GM21528 (cell line): ENCODE measurements around the gene CDC20B.
"Not testable (repeated sequence)": the region's sequence is repeated elsewhere in the genome, so short reads cannot be mapped to it uniquely, and the experiment has no call there.

Experiments
- ATAC-seq: cut with Tn5 transposase; IDR thresholded peaks from one replicate; pipeline ENCODE4 v1.9.1; 2021; ENCODE audit warnings: mild to moderate bottlenecking, moderate library complexity; ENCODE audit not compliant: unreplicated experiment, low FRiP score

CDC20B gene

DNA sequence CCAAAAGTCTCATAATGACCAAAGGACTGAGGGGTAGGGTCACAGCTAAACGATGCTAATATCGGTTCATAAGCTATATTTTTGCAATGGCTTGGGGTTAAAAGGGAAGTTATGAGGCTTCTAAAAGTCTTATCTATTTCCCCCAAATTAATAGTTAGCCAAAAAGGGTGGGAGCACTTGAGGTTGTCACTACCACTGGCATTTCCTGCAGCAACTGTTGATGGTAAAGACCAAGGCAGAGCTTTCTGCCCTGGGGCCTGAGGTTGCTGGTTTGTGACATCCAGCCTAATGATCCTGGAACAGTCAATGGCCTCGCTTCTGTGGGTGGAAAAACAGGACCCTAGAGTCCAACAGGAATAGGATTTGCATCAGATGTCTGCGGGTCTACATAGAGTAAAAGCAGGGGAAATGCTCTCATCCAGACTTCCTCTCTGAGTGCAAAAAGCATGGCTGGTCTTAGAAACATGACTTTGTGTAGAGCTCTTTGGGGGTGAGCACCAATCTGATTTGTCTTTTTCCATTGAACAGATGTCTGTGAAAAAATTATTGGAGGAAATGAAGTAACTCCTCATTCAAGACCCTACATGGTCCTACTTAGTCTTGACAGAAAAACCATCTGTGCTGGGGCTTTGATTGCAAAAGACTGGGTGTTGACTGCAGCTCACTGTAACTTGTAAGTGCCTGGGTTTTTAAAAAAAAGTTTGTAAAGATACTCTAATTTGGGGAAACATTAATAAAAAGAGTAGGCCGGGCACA lies 67.9 kb downstream of the CDC20B start:
- no peak for ATAC-seq

DNA sequence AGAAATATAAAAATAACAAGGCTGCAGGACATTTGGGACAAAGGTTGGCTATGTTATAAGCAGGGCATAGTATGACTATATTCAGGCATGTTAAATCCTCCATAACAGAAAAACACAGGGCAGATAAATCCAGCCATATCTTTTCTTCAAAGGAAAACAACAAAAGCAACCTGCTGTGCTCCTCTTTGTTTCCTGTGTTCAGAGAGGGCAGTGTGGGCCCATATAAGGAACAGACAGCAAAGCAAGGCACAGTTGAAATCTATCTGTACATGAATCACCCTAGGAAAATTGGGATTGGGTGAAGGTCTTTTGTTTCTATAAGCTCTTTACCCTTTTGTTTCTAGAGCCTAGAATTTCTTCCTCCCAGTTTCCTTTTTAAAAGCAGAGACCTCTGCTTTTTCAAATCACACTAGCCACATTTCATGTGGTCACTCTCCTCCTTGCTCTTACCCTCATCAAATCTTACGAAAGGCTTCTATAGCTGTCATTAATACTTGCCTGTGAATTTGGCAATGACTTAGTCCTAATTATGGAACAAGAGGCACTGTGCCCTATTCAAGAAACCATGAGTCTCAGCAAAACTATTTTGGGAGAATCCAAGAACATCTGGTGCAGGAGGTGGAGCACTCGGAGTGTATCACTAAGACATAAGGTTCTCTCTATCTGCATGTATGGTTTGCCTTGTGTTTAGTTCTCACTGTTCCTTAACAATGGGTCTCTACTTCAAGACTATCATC lies 68.8 kb downstream of the CDC20B start:
- ATAC-seq, result no peak

DNA sequence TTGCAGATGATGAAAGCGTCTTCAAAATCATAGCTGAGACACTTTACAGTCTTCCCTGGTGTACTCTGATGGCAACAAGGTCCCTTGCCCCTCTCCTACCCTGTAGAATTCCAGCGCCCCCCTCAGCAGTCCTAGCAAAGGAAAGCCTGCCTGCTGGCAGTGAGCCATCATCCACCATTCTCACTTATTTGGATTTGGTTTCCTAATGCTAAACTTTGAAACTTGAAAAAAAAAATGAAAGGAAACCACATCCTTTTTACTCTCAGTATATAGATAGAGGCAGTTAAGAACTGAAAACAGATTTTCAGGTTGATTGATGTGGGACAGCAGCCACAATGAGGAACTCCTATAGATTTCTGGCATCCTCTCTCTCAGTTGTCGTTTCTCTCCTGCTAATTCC lies 70.6 kb downstream of the CDC20B start, which contains the start of gene GZMA:
TSS of gene GZMA (plus strand) at position 299 of the 400 bp plus-strand sequence. CDS start at position 336, 37 bp downstream.
- ATAC-seq, result no peak

DNA sequence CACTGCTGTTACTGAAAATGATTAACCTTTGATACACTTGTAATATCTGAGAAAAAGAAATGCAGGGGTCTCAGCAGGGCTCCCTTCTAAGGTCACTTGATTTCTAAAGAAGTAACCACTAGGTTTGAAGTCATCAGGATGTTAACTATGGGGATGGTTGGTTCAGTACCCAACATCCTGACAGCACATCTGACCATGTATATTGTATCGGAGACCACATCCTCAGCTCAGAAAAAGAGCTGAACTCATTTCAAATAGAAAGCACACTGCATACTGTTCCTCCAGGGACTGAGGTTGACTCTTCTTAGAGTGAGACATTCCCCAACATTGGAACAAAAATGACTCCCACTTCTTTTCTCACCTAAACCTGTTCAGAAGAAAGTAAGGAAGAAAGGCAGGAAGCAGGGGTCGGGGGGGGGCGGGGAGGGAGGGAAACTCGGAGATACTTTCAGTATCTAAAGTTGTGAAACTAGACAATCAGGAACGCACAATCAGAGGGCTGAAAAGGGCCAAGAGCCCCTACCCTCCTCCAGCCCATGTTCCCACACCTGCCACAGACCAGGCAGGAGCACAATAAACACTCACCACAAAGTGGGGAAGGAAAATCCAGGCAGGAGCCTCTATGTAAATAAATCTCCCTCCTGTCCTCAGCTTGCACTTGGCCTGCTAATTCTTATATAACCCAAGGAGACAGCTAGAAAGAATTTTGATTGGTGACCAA lies 71.3 kb downstream of the CDC20B start:
- no peak for ATAC-seq

DNA sequence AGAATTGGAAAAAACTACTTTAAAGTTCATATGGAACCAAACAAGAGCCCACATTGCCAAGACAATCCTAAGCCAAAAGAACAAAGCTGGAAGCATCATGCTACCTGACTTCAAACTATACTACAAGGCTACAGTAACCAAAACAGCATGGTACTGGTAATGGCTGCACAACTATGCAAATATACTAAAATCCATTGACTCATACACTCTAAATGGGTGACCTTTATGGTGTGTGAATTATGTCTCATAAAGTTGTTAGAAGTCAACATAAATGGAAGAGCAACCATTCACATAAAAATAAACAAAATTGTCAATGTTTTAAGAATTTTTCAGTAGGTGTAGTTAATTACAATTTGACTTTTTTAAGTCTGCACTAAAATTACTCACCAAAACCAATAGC lies 71.8 kb downstream of the CDC20B start:
- not testable (repeated sequence) for ATAC-seq

DNA sequence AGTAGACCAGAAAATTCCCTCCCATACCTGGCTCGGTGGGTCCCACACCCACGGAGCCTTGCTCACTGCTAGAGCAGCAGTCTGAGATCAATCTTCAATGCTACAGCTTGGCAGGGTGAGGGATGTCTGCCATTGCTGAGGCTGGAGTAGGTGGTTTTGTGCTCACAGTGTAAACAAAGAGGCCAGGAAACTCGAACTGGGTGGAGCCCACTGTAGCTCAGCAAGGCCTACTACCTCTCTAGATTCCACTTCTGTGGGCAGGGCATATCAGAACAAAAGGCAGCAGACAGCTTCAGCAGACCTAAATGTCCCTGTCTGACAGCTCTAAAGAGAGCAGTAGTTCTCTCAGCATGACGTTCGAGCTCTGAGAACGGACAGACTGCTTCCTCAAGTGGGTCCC lies 76.1 kb downstream of the CDC20B start:
- no peak for ATAC-seq

DNA sequence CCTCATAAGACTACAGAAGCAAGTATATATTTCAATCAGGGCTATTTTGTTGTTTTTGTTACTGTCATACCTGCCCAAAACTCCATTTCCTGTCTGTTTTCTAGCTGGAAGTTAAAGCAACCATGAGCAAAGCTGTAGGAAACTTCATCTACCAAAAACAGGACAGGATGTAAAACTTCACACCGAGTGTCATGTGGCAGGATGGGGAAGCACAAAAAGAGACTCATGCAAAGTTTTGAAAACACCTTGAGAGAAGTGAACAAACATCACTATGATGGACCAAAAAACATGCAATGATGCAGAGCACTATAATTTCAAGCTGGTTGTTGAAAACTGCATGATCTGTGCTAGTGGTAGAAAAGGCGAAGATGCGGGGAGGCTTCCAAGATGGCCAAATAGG lies 76.8 kb downstream of the CDC20B start:
- ATAC-seq, result no peak

DNA sequence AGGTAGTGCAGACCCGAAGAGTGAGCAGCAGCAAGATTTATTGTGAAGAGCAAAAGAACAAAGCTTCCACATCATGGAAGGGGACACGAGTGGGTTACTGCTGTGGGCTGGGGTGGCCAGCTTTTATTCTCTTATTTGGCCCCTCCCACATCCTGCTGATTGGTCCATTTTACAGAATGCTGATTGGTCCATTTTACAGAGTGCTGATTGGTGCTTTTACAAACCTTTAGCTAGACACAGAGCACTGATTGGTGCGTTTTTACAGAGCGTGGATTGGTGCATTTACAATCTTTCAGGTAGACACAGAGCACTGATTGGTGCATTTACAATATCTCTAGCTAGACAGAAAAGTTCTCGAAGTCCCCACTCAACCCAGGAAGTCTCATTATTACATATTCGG lies 82.0 kb downstream of the CDC20B start:
- not testable (repeated sequence) for ATAC-seq

DNA sequence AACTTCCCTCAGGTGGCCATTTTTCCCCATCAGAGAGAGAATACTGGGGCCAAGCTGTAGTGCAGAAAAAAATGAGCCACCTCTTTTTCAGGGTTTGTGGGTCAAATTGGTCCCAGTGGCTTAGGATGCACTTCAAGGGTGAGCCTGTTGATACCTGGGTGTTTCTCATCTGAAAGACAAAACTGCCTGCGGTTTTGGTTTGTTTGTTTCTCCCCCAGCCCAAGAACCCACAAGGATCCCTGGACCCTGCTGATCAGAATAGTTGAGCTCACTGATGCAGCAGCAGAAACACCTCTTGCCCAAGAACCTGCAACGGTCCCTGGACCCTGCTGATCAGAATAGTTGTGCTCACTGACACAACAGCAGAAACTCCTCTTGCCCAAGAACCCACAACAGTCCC lies 83.7 kb downstream of the CDC20B start:
- ATAC-seq, result not testable (repeated sequence)

DNA sequence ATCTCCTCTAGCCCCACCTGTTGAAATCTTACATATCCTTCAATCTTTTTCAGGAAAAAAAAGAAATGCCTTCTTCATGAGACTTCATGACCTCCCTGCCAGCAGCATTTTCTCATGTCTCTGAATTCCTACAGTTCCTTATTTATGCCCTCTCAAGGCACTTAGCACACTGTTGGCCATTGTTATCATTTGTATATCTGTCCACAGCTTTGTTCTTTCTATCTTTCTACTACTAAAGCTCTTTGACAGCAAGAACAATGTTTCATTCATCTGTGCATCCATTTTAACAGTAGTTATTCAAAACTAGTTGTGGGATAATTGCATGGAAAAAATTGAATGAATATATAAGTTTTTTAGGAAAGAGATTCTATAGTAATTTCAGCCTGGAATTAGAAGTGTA lies 91.4 kb downstream of the CDC20B start:
- ATAC-seq, result no peak

DNA sequence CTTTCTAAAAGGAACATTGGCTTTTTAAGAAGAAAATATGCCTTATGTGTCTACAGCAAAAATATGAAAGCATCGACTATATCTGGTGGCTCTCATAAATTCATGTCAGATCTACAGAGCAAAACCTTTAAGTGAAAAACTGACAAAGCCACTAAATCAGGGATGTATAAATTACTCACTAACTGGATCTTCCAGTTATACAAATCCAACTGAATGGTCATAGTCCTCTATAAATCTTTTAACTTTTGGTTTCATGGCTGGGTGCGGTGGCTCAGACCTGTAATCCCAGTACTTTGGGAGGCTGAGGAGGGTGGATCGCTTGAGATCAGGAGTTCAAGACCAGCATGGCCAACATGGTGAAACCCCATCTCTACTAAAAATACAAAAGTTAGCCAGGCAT lies 99.8 kb downstream of the CDC20B start:
- ATAC-seq, result no peak

DNA sequence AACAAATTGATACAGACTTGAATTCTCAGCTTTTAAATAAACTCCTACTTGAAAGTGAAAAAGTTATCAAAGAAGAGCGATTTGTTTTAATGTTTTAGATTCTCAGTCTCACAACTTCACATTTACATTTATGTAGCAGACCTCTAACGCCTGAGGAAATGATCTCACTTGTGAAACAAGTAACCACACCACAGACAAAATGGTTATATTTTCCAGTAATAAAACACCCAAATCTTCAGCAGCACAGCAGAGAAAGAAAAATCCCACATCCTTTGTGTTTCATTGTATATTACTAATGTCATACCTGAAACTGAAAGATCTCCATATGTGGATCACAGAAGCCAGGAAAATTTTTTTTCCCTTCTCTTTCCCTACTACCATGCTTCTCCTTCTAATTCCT lies 100.3 kb downstream of the CDC20B start:
- ATAC-seq, result no peak

DNA sequence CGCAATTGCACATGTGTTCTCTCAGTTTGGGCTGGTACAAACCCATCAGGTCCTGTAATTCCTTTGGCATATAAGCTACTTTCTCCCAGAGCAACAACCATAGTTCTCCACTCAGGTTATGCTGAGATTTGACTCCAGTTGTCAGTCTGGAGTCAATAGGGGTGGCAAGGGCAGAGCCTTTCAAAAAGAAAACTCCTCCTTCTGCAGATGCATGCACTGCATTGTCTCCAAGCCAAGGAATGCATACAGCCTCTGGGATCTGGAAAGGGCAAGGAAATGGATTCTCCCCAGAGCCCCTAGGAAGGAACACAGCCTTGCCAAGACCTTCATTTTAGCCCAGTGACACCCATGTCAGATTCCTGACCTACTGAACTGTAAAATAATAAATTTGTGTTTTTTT lies 101.6 kb downstream of the CDC20B start:
- no peak for ATAC-seq

DNA sequence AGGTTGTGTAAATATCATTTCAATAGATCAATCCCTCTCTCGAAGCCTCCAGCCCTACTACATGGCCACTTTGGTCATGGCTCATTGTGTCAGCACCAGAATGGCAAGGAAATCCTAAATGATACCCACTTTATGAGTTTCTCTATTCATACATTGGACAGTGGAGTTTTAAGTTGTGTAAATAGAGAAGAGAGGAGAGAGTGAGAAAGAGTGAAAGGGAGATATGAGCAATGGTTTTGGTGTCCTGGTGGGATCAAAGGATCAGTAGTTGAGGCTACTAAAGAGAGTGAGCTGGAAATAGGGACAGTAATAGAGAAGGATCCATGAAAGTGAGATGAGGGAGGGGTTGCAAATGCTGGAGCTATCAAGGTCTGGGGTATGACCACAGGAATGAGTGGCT lies 102.0 kb downstream of the CDC20B start:
- no peak for ATAC-seq

DNA sequence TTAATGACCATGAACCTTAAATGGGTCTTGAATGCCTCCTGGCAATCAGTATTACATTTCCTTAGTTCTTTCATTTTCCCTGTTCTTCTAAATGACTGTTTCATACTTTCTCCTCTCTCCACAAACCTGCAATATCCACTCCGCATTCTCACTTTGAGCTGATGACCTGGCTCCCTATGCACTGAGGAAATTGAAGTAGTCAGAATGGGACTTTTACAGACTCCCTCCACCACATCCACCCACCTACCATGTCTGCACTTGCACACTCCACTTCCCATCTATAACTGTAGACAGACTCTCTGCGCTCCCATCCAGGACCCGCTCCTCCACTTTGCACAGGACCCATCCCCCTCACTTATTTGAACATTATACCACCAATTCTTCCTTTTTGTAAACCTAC lies 106.7 kb downstream of the CDC20B start:
- no peak for ATAC-seq

DNA sequence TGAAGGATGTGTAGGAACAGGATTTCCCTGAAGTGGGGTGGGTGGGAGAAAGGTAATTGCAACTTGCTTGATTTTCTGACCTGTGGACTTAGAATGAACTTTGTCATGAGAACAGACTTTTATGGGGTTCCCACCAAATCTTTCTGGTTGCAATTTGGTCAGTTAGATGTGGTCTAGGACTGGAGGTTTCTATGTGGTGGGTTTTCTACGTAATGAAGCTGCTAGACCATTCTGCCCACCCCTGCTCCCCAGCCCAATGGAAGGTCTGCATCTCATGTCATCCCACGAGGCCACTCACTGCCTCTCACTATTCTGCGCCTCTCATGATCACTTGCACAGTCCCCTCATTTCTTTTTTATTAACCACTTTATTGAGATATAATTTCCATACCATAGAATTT lies 108.5 kb downstream of the CDC20B start:
- ATAC-seq, result no peak

DNA sequence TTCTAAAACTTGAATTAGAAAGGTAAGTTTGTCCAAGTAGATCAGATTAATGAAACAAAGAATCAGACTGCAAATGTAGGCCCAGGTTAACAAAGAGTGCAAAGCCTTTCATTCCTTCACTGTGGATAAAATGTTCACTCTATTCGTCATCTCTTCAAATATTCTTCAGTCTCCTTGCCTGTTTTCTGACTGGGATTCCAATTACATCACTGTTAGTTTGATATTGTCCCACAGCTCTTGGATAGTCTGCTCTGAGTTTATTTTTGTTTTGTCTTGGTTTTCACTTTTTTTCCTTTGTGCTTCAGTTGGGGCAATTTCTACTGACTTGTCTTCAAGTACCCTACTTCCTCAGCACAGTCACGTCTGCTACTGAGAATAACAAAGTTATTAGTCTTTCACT lies 109.1 kb downstream of the CDC20B start:
- no peak for ATAC-seq

DNA sequence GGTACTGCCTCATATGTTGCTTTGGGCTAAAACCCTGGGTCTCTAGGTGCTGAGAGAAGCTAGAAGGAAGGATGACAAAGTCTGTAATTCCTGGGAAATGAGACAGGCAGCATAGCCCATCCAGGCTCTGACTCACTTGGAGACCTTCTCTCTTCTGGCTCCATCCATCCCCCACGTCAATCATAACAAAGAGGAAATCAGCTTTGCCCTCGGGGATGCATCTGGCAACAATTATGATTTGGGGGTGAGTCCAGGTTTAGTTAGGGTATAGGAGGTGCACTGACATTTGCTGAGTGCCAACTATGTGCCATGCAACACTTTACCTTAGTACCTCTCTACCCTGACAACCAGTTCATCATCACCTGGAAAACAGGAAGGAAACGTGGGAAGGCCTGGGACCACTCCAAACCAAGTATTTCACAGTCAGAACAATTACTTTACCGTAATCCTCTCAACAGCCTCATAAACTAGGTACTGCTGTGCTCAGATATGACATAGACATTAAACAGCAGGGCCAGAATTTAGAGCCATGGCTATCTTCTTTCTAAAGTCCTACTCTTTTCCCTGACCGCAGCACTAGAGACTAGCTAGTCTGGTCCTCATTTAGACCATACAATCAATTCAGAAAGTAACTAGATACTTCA lies 109.6 kb downstream of the CDC20B start:
- no peak for ATAC-seq
